Measurements from ENCODE around the gene ZC3H6.

GRCh38 chr2:112257575-112257974, 17.8 kb upstream of the ZC3H6 start:
- TF ChIP-seq CTCF (IDR thresholded peaks at IDR 0.05) (no peak), TAF1 (IDR thresholded peaks at IDR 0.05; ENCODE audit: borderline replicate concordance, low read depth, low read length) (no peak), RAD21 (IDR thresholded peaks at IDR 0.05; ENCODE audit: low read length) (no peak), USF2 (IDR thresholded peaks at IDR 0.05; ENCODE audit: borderline replicate concordance, low read depth, low read length) (no peak), REST (IDR thresholded peaks at IDR 0.05; ENCODE audit: low read depth, low read length) (no peak), JUND (IDR thresholded peaks at IDR 0.05) (no peak), EZH2phosphoT487 (IDR thresholded peaks at IDR 0.05; ENCODE audit: borderline replicate concordance, low read depth) (no peak), CHD2 (IDR thresholded peaks at IDR 0.05; ENCODE audit: low read length, partially characterized antibody) (no peak)
